Measurements from ENCODE around the gene MYO5B. TPM values are rescaled to one million over a fixed set of nuclear protein-coding genes. Genes with fewer than 3 reads are reported as not detected.

MYO5B gene
- total and polyA plus RNA-seq, 2 of the 4 experiments (the other 2 are of a cell fraction), result 0.24 to 0.54 TPM

DNA sequence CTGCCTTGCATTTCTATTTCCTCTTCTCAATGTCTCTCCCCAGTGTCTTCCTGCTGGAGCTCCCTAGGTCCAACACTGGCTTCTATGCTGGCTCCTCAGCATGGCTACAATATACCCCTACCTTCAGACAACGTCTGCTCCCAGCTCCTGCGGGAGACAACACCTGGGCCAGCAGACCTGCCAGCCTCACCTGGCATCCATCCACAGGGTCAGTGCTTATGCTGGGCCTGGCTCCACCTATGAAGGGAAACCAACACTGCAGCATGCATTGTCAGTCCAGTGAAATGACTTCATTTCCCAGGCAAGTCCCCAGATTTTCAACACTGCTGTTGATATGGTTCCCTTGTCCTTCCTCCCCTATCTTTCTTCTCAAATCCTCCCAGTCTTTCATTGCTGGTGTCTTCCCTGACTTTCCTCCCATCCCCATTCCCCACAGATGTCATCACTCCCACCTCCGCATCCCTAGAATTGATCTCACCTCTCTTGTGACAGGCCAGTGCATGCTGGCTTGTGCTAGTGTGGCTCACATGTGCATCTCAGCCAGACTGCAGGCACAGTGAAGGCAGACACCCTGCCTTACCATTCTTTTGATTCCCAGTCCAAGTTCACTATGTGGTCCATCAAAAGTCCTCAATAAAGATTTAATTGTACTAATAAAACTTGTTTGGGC lies 98.0 kb downstream of the MYO5B start:
- intact Hi-C loops (cut with micrococcal nuclease) (no loop called here), in situ Hi-C loops (cut with MboI; ENCODE audit: low sequenced_read_pairs) (no loop called here), dilution Hi-C loops (cut with HindIII; ENCODE audit: low sequenced_read_pairs, unreplicated experiment) (no loop called here)
- Histone ChIP-seq H3K4me2 (ENCODE audit: low read depth, low read length) (no peak overlapping the region), H3K18ac (ENCODE audit: low read depth, low read length) (no peak overlapping the region), H3K27ac (ENCODE audit: insufficient read depth, low read length) (no peak overlapping the region), H4K5ac (ENCODE audit: low read depth, low read length) (no peak overlapping the region), H3K23ac (ENCODE audit: low read depth, low read length) (no peak overlapping the region), H2AFZ (replicated peaks; ENCODE audit: low read length, poor library complexity) (no peak overlapping the region), H2AK5ac (ENCODE audit: low read depth, low read length) (no peak overlapping the region), H3K79me1 (ENCODE audit: low read depth in 1 of 2, low read length in 2 of 2) (no peaks in the 10 kb centered on the region), H4K91ac (ENCODE audit: insufficient read depth, low read depth, low read length) (no peak overlapping the region), H3K14ac (replicated peaks; ENCODE audit: low read depth, low read length) (no peak overlapping the region), H3K9me1 (ENCODE audit: insufficient read depth, low read length) (no peaks in the 10 kb centered on the region), H3K4me3 (ENCODE audit: insufficient read depth, low read depth, low read length) (no peak overlapping the region), H3K56ac (ENCODE audit: extremely low read depth, insufficient read depth, low read length) (no peak overlapping the region), H4K8ac (ENCODE audit: low read depth in 2 of 2, low read length in 2 of 2) (no peak overlapping the region), H2AK9ac (replicated peaks; ENCODE audit: low read depth, low read length, poor library complexity) (no peak overlapping the region), H2BK15ac (ENCODE audit: low read depth, low read length) (no peak overlapping the region), H3K4me1 (ENCODE audit: control insufficient read depth, insufficient read depth, low read length) (no peaks in the 10 kb centered on the region), H3K27me3 (ENCODE audit: control insufficient read depth, insufficient read depth, low read length) (no peaks in the 10 kb centered on the region), H3K9ac (ENCODE audit: low read depth, low read length) (no peak overlapping the region), H3K9me3 (ENCODE audit: control insufficient read depth, insufficient read depth, low read length) (no peaks in the 10 kb centered on the region), H2BK5ac (ENCODE audit: low read depth, low read length, poor library complexity, severe bottlenecking) (no peak overlapping the region), H4K20me1 (ENCODE audit: insufficient read depth, low read length) (no peaks in the 10 kb centered on the region), H3K4ac (ENCODE audit: low read depth, low read length) (no peak overlapping the region), H2BK20ac (ENCODE audit: low read depth, low read length) (no peak overlapping the region), H3K36me3 (ENCODE audit: control insufficient read depth, insufficient read depth, low read length) (no peaks in the 10 kb centered on the region), H2BK120ac (ENCODE audit: low read depth, low read length) (no peak overlapping the region)
- POLR2A ChIA-PET (ENCODE audit: unreplicated experiment), result no interaction called here
- 71% methylated on average over 1 of the region's 3 CpGs; no CpG with 5 or more reads in 1 of the 2 experiments for WGBS, 2 experiments (ENCODE audit: extremely low coverage in 2 of 2, insufficient read length in 1 of 2)
- TF ChIP-seq MAFK (IDR thresholded peaks at IDR 0.05; ENCODE audit: low read depth, low read length), result no peak
- TF ChIP-seq MXI1 (IDR thresholded peaks at IDR 0.05; ENCODE audit: borderline replicate concordance, low read depth, low read length), result no peak
- no peak for TF ChIP-seq ELK1 (IDR thresholded peaks at IDR 0.05; ENCODE audit: borderline replicate concordance, low read depth, low read length)
- TF ChIP-seq RCOR1 (IDR thresholded peaks at IDR 0.05; ENCODE audit: insufficient replicate concordance, low read length), result no peak
- no peak for TF ChIP-seq MAZ (IDR thresholded peaks at IDR 0.05; ENCODE audit: borderline replicate concordance, low read depth, low read length)
- TF ChIP-seq FOS (IDR thresholded peaks at IDR 0.05; ENCODE audit: low read depth, low read length), result no peak
- no peak for TF ChIP-seq RFX5 (IDR thresholded peaks at IDR 0.05; ENCODE audit: low read depth, low read length)
- TF ChIP-seq NFE2L2 (IDR thresholded peaks at IDR 0.05; ENCODE audit: low read depth, low read length), result no peak
- no peak for TF ChIP-seq CEBPB (IDR thresholded peaks at IDR 0.05; ENCODE audit: low read depth, low read length)
- TF ChIP-seq POLR2A (IDR thresholded peaks at IDR 0.05; ENCODE audit: low read depth, low read length), result no peak
- no peak for TF ChIP-seq SMC3 (IDR thresholded peaks at IDR 0.05; ENCODE audit: low read depth, low read length)
- no TSS peak for BruUV-seq (replicated peaks)
- CTCF ChIA-PET, result no interaction called here
- ATAC-seq (ENCODE audit: low read depth) (no peak), DNase-seq (no peak)

Measured in IMR-90 (cell line).